ENCODE data around the gene EVPL.
"Not testable (repeated sequence)": the region's sequence is repeated elsewhere in the genome, so short reads cannot be mapped to it uniquely, and the experiment has no call there.

EVPL gene

DNA sequence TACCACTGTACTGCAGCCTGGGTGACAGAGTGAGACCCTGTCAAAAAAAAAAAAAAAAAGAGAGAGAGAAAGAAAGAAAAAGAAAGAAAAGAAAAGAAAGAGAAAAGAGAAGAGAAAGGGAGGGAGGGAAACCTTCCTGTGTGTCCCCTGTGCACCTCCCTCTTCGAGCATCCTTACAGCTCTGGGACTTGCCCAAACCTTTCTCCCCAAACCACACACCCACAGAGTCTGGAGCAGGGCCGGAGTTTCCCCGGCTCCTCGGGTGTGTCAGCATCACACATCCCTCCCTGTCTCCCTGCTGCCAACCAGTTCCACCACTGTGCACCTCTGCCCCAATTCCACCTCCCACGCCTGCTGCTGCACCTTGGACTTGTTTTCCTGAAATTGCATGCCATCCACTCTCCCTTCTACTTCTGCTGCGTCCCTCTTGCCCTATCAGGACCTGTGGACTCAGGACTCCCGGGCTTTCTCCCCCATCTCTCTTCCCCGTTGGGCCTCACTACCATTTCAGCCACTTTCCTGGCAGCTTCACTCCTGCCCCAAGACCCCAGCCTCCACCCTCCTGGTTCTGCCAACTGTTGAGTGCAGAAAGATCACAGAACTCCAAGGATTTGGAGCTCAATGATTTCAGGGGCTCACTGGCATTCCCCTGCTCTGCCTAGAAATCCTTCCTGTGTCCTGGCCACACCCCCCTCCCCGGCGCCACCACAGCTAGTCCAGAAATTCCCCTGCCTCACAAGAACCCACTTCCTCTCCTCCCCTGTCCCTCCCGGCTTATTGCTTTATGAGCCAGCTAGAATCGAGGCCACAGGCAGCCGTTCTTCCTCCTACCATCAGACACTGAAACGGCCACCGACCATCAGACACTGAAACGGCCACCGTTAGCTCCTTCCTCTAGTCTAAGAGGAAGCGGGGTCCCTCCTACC lies 30.2 kb downstream of the EVPL start:
- peak; percentile 63 for DNase-seq

DNA sequence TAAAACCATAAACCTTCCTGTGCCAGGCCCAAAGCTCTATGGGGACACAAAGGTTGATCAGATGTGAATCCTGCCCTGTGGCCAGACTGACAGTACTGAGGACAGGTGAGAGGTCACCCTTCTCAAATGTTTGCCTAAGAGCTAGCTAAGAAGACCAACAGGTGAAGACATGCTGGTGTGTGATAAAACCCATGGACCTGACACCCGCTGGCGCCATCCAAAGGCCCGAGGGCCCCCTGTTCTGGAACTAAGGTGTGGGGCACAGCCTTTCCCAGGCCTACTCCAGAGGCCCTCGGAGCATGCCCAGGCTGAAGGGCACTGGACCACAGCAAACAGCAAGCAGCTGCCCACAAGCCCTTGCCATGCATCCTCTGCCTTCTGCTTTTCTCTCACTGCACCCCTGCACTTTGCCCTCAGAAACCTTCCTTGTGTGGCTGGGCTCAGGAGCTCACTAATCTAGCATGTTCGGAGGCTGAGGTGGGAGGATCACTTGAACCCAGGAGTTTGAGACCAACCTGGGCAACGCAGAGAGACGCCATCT lies 31.7 kb downstream of the EVPL start:
- DNase-seq: no peak

DNA sequence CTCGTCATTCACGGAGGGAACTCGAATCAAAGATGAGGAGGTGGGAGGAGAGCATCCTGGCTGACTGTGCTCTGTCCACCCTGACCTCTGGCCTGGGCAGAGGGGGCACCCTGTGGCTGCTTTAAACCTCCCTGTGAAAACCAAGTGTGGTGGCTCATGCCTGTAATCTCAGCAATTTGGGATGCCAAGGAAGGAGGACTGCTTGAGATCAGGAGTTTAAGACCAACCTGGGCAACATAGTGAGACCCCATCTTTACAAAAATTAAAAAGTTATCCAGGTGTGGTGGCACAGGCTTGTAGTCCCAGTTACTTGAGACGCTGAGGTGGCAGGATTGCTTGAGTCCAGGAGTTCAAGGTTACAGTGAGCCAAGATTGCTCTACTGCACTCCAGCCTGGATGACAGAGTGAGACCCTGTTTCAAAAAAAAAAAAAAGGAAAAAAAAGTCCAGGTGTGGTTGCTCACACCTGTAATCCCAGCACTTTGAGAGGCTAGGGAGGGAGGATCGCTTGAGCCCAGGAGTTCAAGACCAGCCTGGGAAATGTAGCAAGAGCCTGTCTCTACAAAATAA lies 32.2 kb downstream of the EVPL start:
- no peak for DNase-seq

DNA sequence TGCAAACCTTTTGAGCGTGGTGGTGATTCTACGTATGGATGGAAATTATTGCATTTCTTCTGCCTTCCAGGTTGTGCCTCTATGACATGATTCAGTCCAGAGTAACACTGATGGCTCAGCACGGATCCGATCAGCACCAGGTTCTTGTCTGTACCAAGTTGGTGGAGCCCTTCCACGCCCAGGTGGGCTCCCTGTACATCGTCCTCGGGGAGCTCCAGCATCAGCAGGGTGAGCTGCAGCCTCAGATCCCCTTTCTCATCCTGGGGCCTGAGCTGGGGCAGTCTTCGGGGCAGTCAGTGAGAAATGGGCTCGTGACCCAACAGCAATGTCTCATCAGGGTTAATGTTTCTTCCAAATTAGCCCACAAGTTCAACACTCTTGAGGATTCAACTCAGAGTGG lies 35.7 kb downstream of the EVPL start:
- DNase-seq: no peak

DNA sequence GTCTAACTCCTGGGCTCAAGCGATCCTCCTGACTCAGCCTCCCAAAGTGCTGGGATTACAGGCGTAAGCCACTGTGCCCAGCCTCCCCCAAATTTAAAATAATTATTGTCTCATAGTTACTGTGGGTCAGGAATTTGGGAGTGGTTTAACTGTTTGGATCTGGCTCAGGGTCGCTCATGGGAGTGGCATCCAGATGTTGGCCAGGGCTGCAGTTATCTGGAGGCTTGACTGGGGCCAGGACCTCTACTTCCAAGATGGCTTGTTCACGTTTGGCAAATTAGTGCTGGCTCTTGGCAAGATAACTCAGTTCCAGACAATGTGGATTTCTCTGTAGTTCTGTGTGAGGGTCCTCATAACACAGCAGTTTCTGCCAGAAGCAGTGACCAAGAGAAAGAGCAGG lies 40.1 kb downstream of the EVPL start:
- DNase-seq: peak; percentile 55

DNA sequence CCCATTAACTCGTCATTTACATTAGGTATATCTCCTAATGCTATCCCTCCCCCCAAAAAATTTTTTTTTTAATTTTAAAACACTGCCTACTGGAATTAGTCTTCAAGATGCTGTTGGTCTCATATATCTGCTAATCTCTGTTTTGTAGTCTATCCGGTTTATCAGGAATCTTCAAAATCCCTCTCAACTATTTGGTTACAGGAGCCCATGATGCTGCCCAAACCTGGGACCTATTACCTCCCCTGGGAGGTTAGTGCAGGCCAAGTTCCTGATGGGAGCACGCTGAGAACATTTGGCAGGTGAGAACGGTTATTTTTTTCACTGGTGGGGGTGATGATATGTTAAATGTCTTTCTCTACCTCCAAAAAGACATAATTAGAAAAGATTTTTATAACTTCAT lies 41.1 kb downstream of the EVPL start:
- no peak for DNase-seq

DNA sequence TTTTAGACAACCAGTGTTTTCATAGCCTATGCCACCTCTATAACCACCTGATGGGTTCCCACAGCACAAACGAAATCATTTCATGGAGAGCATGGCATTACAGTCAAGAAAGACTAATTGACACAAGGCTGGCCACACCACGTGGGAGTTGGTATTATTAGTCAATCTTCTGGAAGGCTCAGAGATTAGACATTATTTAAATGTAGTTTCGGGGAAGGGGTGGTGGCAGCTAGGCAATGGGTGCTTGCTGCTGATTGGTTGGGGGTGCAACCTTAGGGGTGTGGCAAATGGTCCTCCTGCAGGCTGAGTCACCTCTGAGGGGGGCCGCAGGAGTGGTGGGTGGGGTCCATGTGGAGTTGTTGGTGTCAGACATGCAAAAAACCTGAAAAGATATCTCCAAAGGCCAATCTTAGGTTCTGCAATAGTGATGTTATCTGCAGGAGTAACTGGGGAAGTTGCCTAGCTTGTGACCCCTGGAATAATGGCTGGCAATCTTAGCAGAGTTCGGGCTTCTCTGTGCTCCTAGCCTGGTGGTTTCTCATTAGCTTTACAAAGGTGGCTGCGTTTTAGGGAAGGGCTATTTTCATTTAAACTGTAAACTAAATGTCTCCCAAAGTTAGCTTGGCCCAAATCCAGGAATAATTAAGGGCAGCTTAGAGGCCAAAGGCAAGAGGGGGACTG lies 43.5 kb downstream of the EVPL start:
- peak; percentile 89 for DNase-seq

DNA sequence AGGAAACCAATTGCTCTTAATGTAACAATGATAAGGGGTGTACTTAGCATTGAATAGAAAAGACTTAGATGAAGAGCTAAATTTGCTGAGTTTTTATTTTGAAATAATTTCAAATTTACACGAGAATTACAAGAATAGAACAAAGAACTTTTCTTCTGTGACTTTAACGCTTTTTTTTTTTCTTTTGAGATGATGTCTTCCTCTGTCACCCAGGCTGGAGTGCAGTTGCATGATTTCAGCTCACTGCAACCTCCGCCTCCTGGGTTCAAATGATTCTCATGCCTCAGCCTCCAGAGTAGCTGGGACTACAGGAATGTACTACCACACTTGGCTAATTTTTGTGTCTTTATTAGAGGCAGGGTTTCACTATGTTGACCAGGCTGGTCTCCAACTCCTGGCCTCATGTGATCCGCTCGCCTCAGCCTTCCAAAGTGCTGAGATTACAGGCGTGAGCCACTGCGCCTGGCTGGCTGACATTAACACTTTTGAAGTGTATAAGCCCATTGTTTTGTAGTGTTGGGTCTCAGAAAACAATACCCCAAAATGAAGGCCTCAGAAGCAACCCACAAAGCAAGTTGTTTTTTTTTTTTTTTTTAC lies 46.0 kb downstream of the EVPL start:
- no peak for DNase-seq

DNA sequence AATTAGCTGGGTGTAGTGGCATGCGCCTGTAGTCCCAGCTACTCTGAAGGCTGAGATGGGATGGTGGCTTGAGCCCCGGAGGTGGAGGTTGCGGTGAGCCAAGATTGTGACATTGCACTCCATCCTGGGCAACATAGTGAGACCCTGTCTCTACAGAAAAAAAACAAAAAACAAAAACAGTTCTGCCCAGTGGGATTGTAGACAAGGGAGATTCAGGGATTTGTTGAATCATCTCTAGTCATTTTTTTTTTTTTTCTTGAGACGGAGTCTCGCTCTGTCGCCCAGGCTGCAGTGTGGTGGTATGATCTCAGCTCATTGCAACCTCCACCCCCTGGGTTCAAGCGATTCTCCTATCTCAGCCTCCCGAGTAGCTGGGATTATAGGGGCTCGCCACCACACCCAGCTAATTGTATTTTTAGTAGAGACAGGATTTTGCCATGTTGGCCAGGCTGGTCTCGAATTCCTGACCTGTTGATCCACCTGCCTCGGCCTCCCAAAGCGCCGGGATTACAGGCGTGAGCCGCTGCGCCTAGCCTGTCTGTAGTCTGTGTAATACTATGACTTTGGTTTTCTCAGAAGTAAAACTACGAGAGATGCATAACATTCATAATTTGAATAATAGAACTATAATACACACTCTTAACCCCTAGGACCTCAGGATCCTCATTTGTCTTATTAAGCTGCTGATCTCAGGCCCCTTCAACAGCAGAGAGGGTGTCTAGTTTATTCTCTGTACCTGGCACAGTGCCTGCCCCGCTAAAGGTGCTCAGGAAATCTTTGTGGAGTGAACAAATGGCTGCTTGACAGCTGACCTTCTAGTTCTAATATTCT lies 46.7 kb downstream of the EVPL start:
- DNase-seq: no peak

DNA sequence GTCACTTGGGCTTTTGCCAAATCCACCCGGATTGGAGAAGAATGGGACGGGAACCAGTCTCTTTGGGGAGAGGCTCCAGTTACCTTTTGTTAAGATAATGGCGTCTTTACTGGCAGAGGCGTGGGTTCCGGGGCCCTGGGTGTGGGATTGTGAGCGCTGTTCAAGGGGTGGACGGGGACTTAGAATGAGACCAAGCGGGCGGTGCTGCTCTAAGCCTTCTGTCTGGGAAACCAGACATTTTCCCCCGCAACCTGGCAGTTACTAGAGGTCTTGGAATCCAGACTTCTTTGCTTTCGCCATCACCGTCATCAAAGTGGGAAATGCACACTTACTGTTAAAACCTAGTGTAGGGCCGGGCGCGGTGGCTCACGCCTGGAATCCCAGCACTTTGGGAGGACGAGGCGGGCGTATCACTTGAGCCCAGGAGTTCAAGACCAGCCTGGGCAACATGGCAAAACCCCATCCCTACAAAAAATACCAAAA lies 47.4 kb downstream of the EVPL start:
- DNase-seq: no peak

DNA sequence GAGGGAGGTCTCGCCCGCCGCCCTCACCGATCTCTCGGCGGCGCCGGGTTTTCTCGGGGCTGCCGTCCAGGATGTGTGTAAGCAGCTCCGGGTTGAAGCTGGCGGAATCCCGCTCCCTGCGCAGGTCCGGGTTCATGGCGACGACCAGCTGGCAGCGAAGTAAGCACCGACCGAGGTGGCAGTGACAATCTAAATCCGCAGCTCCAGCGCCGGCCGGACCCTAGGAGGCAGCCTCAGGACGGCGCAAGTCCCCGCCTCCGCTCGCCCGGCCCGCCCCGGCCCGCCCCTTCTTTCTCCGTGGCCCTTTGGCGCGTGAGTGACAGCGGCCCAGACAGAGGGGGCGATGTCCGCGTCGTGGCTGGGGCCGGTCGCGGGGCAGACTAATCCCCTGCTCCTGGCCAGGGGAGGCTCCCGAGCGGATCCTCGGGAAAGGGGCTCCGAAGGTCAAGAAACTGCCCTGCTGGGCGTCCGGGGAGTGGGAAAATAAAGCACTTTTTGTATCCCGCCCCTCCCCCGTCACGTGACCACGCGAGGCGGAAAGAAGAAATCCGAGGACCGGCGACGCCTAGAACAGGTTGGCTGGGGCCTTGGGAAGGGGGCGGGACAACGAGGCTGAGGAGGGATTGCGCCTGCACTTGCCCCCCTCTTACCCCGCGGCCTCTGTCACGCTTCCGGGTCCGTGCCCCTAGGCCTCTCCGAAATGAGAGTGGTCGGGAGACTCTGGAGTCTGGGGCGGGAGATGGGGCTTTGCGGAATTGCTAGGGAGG lies 48.0 kb downstream of the EVPL start, which contains the start of the genes ACOX1 and TEN1:
Gene ACOX1, minus strand, starts transcription at position 229 of the 767 bp plus-strand sequence. Its CDS starts 93 bp downstream, at position 136.
Gene TEN1, plus strand, starts transcription at position 303 of the 767 bp plus-strand sequence. CDS start 6,953 bp downstream, outside the sequence.
- peak; percentile 99 for DNase-seq

DNA sequence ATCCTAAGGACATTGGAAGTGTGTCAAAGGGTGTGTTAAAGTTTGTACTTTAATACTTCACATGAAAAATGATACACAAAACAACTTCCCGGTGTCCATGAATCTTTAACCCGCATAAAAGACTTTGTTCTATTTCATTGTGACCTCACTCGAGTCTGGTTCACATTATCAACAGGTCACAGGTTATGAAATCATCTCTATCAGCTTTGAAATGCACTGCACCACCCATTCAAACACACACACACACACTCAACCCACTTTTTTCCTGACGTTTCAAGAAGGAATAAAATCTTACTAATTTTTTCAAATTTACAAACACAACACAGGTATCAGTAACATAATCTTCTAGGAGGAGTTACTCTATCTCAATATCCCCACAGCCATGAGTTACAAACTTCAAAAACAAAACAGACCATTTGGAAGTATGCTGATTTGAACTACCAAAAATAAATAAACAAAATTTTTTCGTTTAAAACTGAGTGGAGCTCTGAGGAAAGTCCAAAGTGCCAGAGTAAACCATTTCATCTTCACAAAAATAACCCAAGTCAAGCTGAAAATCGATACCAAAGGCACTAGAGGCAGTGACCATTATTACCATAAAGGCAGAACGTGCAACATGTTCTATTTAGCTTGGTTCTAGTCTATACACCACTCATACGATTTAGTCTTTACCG lies 50.8 kb downstream of the EVPL start:
- peak; percentile 78 for DNase-seq

DNA sequence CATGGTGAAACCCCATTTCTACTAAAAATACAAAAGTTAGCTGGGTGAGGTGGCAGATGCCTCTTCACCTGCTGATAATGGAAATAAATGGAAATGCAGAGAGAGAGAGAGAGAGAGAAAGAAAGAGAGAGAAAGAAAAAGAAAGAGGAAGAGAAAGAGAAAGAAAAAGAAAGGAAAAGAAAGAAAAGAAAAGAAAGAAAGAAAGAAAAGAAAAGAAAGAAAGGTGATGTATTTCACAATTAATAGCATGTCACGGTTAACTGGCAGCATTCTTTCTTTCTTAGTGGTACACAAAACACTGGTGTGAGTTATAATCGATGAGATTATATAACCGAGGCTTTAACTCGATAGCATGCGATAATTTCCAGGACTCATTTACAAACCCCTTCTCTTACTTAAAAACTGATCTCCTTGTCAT lies 51.3 kb downstream of the EVPL start:
- no peak for DNase-seq

DNA sequence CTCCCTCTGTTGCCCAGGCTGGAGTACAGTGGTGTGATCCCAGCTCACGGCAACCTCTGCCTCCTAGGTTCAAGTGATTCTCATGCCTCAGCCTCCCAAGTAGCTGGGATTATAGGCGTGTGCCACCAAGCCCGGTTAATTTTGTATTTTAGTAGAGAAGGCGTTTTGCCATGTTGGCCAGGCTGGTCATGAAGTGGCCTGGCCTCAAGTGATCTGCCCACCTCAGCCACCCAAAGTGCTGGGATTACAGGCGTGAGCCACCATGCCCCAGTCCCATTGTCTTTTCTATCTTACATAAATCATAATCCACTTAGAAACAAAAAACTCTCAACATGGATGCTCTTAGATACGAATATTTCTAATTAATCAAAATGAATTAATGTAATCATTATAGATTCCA lies 51.9 kb downstream of the EVPL start:
- not testable (repeated sequence) for DNase-seq

DNA sequence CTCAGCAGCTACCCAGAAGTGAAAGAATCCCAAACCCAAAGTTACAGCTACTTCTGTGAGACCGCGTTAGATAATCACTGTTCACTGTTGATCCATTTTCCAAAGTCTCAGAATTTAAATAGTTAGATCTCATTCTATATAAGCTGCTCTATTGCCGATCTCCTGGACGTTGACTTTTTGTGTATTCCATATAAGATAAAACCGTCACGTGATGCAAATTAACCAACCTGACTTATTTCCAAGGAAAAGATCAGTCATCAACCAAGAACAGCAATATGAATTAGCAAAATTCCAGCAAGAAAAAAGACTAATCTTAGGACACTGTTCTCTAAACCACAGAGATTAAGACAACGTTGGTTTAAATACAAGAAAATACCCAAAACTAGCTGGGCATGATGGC lies 56.5 kb downstream of the EVPL start:
- DNase-seq: no peak

DNA sequence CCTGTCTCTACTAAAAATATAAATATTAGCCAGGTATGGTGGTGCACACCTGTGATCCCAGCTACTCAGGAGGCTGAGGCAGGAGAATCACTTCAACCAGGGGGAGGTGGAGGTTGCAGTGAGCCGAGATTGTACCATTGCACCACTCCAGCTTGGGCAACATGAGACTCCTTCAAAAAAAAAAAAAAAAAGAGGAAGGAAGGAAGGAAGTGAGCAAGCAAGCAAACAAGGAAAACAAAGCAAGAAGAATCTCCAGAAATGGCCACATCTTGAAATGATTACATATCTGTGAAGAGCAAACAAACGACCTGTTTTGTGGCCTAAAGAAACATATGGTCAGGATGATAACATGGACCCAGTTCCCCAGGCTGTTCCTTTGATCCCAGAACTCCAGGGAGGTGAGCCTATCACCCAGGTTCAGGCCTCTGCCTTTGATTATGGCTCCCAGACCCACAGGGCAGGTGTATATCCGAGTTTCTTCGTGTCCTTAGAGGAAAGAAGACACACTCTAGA lies 57.0 kb downstream of the EVPL start:
- peak; percentile 64 for DNase-seq

DNA sequence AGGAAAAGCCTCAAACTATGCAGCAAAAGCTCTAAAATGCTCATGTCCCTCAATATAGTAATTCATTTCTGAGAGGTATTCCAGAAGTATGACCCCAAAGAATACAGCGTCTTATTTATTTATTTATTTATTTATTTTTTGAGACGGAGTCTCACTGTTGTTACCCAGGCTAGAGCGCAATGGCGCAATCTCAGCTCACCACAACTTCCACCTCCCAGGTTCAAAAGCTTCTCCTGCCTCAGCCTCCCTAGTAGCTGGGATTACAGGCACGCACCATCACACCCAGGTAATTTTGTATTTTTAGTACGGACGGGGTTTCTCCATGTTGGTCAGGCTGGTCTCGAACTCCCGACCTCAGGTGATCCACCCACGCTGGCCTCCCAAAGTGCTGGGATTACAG lies 58.1 kb downstream of the EVPL start:
- DNase-seq: not testable (repeated sequence)

DNA sequence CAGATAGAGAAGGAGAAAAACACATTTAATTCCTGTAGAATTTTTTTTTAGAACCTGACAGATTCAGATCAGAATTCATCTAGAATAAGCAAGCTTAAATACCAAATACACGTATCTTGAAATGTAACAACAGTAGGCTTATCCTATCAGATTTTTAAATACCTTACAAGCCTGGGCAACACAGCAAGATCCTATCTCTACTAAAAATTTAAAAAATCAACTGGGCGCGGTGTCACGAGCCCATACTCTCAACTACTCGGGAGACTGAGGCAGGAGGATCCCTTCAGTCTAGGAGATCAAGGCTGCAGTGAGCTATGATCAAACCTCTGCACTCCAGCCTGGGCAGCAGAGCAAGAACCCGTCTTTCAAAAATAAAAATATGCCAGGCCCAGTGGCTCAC lies 61.6 kb downstream of the EVPL start:
- DNase-seq: no peak

DNA sequence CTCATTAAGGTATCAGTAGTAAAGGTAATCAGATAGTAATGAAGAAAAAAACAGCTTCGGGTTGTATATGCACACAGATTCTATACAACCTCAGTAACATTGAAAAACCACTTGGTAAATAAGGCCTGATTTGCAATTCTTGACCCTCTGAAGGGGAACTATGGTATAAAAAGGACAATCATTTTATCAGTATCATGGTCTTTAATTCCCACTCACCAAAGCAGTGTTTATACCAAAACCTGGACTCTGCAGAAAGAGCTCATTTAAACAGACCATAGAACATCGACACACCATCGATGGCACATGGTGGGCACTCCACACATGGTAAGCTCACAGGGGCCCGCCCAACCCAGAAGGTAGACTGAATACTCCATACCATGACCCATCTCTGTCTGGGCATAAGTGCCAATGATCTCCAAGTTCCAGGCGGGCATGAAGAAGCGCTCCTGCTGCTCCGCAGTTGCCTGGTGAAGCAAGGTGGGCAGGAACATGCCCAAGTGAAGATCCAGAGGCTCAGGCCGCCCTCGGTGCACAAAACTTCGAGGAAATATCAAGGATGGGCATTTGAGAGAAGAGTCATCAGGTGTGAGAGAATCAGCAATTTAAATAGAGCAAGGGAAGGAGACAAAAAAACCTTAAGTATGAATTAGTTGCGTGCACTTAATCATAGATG lies 67.1 kb downstream of the EVPL start:
- no peak for DNase-seq
